Measurements from ENCODE around the gene DNAH7. TPM values are rescaled to one million over a fixed set of nuclear protein-coding genes. Genes with fewer than 3 reads are reported as not detected.

Gene DNAH7
- total and polyA plus RNA-seq, 2 of the 8 experiments (the other 6 are each of a cell fraction or from before 2014, with no cell fraction given): 0.07 to 0.08 TPM

DNA sequence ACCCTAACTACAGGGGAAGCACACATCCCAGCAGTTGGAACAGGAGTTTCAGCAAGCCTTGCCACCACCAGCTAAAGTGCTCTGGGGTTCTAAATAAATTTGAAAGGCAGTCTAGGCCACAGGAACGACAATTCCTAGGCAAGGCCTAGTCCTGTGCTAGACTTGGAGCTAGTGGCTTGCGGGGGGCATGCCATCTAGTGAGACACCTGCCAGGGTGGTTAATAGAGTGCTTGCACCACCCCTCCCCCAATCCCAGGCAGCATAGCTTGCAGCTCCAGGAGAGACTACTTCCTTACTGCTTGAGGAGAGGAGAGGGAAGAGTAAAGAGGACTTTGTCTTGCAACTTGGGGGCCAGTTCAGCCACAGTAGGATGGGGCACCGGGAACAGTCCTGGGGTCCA is 309.8 kb downstream of the DNAH7 start:
- H3K27ac ChIP-seq (ENCODE audit: low read depth, low read length): no peak overlapping the region
- no peak overlapping the region for H2AK5ac ChIP-seq (ENCODE audit: low read depth, low read length)
- no peak overlapping the region for H2BK20ac ChIP-seq (ENCODE audit: low read length)
- no peaks in the 10 kb centered on the region for H3K4me1 ChIP-seq (replicated peaks in 1 of 4; ENCODE audit: control insufficient read depth in 3 of 4, insufficient read depth in 4 of 4, low read length in 3 of 4)
- no peak for FAIRE-seq
- H3K56ac ChIP-seq (replicated peaks; ENCODE audit: insufficient read length, low read depth, low read length): no peak overlapping the region
- H2BK15ac ChIP-seq (ENCODE audit: low read length): no peak overlapping the region
- H2BK5ac ChIP-seq (ENCODE audit: low read depth, low read length): no peak overlapping the region
- no peak overlapping the region for H3K23ac ChIP-seq (ENCODE audit: insufficient read length)
- ChIA-PET CTCF (ENCODE audit: partially characterized antibody) (interaction anchor here (0.5 to 2.0 kb wide), 10 partner anchors 13 to 308 kb away, joined by 3 to 7 read pairs (median 3); no protein-coding TSS in a partner anchor), POLR2A (ENCODE audit: partially characterized antibody) (interaction anchor here (0.8 kb wide), 1 partner anchor 77 kb away, joined by 3 read pairs; no protein-coding TSS in a partner anchor)
- H3K4ac ChIP-seq (replicated peaks; ENCODE audit: insufficient read length, low read depth, low read length): no peak overlapping the region
- H3K79me2 ChIP-seq (ENCODE audit: control insufficient read depth in 1 of 2, insufficient read depth in 2 of 2, low read length in 2 of 2): no peaks in the 10 kb centered on the region
- no peak overlapping the region for H4K5ac ChIP-seq (ENCODE audit: insufficient read length, low read depth, low read length)
- H3K4me2 ChIP-seq (ENCODE audit: insufficient read depth in 1 of 2, low read depth in 2 of 2, low read length in 2 of 2): no peak overlapping the region
- no peak overlapping the region for H4K91ac ChIP-seq (replicated peaks; ENCODE audit: insufficient read length, low read length)
- H2BK12ac ChIP-seq (ENCODE audit: low read depth, low read length): no peak overlapping the region
- no peak overlapping the region for H3K4me3 ChIP-seq (ENCODE audit: extremely low read depth in 1 of 4, insufficient read depth in 2 of 4, low read depth in 3 of 4, low read length in 4 of 4)
- no peak overlapping the region for H4K8ac ChIP-seq (ENCODE audit: extremely low read depth, insufficient read depth, low read length)
- DNase-seq (ENCODE audit: low read depth in 1 of 2, low spot score in 2 of 2): no peak
- WGBS, 2 experiments (ENCODE audit: extremely low coverage in 1 of 2, insufficient coverage in 1 of 2, insufficient read length in 1 of 2, insufficient replicate concordance in 2 of 2, low coverage in 1 of 2, low lambda C conversion rate in 2 of 2, missing lambda C conversion rate in 1 of 2): 92% methylated on average over 3 of the region's 3 CpGs; no CpG with 5 or more reads in 1 of the 2 experiments
- no peak overlapping the region for H3K18ac ChIP-seq (ENCODE audit: extremely low read depth, low read length)
- TF ChIP-seq SUZ12 (IDR thresholded peaks at IDR 0.05; ENCODE audit: low read length) (no peak), EZH2 (IDR thresholded peaks at IDR 0.05; ENCODE audit: low read depth, low read length, severe bottlenecking) (no peak), RBBP5 (IDR thresholded peaks at IDR 0.05; ENCODE audit: borderline replicate concordance, low read depth, low read length) (no peak)
- TF ChIP-seq, protein P1, sequence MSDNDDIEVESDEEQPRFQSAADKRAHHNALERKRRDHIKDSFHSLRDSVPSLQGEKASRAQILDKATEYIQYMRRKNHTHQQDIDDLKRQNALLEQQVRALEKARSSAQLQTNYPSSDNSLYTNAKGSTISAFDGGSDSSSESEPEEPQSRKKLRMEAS (IDR thresholded peaks at IDR 0.05): no peak
- H3K27me3 ChIP-seq (replicated peaks in 1 of 4; ENCODE audit: control insufficient read depth in 3 of 4, extremely low read depth in 1 of 4, insufficient read depth in 3 of 4, low read length in 3 of 4): no peaks in the 10 kb centered on the region
- H3K9me3 ChIP-seq (ENCODE audit: insufficient read depth in 2 of 2, low read depth in 1 of 2, low read length in 1 of 2): no peaks in the 10 kb centered on the region; a peak in 1 of 4 replicates
- no peaks in the 10 kb centered on the region for H4K20me1 ChIP-seq (replicated peaks in 1 of 2; ENCODE audit: control insufficient read depth in 1 of 2, insufficient read depth in 2 of 2, low read length in 2 of 2)
- H2AFZ ChIP-seq (ENCODE audit: low read length): no peak overlapping the region
- H3K14ac ChIP-seq (ENCODE audit: insufficient read length): no peak overlapping the region
- no peaks in the 10 kb centered on the region for H3K79me1 ChIP-seq (ENCODE audit: low read depth, low read length)
- H2BK120ac ChIP-seq (replicated peaks; ENCODE audit: low read depth, low read length): no peak overlapping the region
- no peaks in the 10 kb centered on the region for H3K36me3 ChIP-seq (ENCODE audit: control insufficient read depth in 2 of 4, insufficient read depth in 4 of 4, low read length in 3 of 4)
- H3K23me2 ChIP-seq (ENCODE audit: low read depth, low read length): no peaks in the 10 kb centered on the region; the same call in 1 of the 2 replicates
- no peak overlapping the region for H3K9ac ChIP-seq (replicated peaks in 1 of 4; ENCODE audit: extremely low read depth in 1 of 4, low read depth in 3 of 4, low read length in 3 of 4)
